GM19025 (cell line): ENCODE results near the gene GORASP2.

Experiments used
- ATAC-seq: cut with Tn5 transposase; IDR thresholded peaks from one replicate; pipeline ENCODE4 v1.9.1; 2021; ENCODE audit warnings: mild to moderate bottlenecking, low read depth, moderate library complexity; ENCODE audit not compliant: unreplicated experiment

GORASP2 gene

DNA sequence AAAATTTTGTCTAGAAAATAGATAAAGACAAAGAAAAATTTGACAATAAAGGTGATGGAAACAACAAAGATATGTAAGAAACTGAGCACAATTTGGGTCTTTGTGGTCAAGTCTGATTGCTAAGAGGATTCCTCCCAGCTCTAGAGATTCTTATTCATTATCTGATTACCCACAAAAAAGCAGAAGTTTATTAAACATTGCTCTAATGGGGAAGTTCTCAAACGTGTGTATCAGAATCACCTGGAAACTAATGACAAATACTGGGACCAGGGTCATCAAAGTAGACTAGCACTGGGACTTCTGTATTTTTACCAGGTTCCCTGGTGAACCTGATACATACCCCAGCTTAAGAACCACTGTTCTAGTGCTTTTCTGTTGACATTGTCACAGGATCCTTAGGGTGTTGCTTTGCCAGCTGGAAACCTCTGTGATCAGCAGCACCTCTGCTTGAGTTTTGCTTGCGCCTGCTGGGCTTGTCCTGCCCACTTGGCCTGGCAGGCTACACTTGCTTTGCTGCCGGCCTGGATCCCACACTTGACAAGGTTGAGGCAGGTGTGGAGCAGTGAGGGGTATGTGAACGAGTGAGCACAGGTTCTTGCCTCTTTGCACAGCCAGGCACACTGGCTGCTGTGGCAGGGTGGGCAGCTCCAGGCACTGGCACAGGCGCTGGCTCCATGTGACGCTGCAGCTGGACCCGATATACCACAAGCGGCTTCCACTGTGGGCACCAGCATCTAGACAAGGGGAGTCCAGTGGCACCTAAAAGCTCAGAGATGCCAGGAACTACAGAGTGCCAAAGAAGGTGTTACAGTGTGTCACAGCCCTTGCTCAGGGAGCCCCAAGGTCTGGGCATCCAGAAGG lies 6.2 kb upstream of the GORASP2 start:
- no peak for ATAC-seq

- ATAC-seq, result no peak
Measured at GRCh38 chr2:170923799-170924198, 5.3 kb upstream of the GORASP2 start.

- ATAC-seq, result no peak
Measured at GRCh38 chr2:170924969-170925368, 4.1 kb upstream of the GORASP2 start.

GRCh38 chr2:170925923-170926322 lies 3.1 kb upstream of the GORASP2 start:
- no peak for ATAC-seq

GRCh38 chr2:170926743-170927297 lies 2.2 kb upstream of the GORASP2 start:
- no peak for ATAC-seq

- no peak for ATAC-seq
Measured at GRCh38 chr2:170928036-170928823, 823 bp upstream of the GORASP2 start.

DNA sequence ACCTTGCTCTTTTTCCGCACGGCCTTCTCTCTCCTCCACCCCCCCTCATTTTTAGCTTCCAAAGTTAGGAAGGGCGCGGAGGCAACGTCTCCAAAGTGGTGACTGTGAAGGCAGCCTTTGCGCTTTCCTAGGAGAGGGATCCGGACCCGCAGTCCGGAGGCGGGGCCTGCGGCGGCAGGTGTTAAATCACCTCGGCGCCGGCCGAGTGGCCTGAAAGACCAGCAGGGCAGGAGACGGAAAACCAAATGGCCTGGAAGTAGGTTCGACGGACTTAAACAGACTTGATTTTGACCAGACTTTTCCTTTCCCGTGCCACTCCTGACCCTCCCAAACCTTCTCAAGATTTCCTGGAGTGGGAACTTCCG lies 615 bp downstream of the GORASP2 start:
- ATAC-seq, result no peak

DNA sequence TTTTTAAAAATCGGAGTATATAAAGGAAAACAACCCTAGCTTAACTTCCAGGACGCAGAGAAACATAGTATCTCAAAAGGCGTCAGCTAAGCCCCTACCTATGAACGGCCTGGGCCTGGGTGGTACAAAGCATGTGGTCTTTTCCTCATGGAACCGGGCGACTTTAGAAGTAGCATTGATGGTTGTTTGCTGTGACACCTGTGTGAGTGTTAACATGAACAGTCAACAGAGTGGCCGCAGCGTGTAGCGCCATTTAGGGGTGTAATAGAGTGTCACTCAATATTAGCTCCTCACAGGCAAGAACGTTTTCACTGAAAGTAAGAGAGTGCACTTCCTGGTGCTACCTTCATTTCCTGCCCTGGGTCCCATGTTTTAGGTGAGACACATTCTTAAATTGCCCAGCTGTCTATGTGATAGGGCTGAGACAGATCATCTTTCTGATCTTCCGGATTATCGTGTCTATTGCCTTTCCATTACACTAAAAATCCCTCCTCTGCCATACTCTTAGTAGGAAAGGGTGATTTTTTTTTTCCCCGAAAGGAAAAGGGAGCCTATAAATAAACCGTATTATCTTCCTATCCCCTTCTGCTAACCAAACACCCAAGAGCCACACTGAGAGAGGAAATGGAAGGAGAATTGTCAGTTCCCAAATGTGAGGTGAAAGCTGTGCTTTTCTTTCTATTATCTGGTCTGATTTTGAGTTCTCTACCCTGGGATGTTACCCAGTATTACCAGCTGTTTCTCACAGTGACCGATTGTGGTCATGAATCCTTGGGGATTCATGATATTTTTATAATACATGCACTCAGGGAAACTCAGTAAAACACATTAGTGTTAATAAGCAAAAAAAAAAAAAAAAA lies 1.3 kb downstream of the GORASP2 start:
- no peak for ATAC-seq

GRCh38 chr2:170930991-170931266 lies 1.9 kb downstream of the GORASP2 start:
- no peak for ATAC-seq

DNA sequence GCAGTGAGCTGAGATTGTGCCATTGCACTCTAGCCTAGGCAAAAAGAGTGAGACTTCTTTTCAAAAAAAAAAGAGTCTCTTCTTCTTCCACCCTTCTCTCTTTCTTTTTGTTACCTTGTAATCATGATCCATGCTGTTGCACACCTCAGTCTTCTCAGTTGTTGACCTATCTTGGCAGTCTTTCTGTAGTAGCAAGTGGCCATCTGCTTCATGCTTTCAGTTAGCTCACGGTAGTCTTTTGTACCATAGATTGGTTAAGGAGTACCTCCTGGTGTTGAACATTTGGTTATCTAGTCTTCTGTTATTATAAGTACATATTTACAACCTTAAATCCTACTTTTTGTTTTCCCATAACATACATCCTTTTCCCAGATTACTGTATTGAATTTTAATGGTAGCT lies 3.1 kb downstream of the GORASP2 start:
- ATAC-seq, result no peak

GRCh38 chr2:170932948-170933347 lies 3.9 kb downstream of the GORASP2 start:
- no peak for ATAC-seq

DNA sequence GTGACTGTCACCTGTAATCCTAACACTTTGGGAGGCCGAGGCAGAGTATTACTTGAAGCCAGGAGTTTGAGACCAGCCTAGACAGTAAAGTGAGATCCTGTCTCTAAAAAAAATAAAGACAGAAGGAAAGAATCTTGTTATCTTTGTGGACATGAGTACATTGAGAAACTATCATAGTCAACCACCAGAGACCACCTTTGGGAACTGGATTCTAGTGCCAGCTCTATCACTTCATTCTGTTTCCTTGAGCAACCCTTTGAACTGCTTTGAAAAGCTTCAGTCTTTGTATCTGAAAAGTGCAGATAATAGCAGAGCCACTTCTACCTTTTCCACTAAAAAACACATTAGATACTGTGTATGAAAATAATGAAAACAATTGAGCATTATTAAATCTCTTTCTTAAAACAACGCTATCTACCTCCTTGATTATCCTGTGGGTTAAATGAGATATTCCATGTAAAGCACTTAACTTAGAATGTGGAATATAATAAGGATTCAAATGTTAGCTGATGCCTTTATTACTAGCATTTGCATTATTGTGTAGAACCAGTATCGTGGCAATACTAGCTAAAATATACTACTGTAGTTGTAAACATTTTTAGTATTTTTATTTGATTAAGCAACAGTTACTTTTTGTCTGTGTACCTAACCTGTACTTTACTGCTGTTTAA lies 8.8 kb downstream of the GORASP2 start:
- no peak for ATAC-seq

- no peak for ATAC-seq
Measured at GRCh38 chr2:170940066-170940465, 11.0 kb downstream of the GORASP2 start.

GRCh38 chr2:170942615-170943014 lies 13.6 kb downstream of the GORASP2 start:
- no peak for ATAC-seq

- ATAC-seq, result no peak
Measured at GRCh38 chr2:170943041-170943440, 14.0 kb downstream of the GORASP2 start.

GRCh38 chr2:170943596-170943995 lies 14.5 kb downstream of the GORASP2 start:
- ATAC-seq, result no peak

- no peak for ATAC-seq
Measured at GRCh38 chr2:170944545-170944944, 15.5 kb downstream of the GORASP2 start.

GRCh38 chr2:170949415-170949814 lies 20.4 kb downstream of the GORASP2 start:
- ATAC-seq, result no peak

DNA sequence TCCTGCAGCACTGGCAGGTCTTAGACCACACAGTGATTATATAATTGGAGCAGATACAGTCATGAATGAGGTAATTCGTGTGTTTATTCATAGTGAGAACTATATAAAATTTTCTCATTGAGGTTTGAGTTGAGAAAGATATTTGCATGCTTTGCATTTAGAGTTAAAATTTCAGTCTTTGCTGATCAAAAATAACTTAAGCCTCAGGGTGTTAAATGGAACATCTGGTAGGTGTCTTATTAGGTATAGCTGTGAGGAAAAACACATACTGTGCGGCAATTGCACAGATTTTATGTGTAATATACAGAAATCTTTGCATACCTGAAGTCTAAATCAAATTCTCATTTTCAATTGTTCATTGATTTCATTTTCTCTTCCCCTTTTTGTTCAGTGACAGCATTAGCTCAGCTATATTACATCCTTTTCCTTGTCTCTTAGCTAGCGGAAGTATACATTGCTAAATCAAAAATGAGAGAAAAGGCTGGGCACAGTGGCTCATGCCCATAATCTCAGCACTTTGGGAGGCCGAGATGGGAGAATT lies 21.2 kb downstream of the GORASP2 start:
- peak; percentile 81 for ATAC-seq

GRCh38 chr2:170953941-170954340 lies 24.9 kb downstream of the GORASP2 start:
- ATAC-seq, result no peak
